MM.1S (cell line): ENCODE data around the gene DCXR.

ENCODE experiments used
- DNase-seq: peaks from one replicate; pipeline ENCODE4 v3.0.0-alpha.2; 2015
- H2AFZ ChIP-seq: fragments of 300-600 bp; sonication (generic); 2 replicates; pipeline ENCODE4 v1.6.0; 2016; ENCODE audit warnings: antibody characterized with exemption, low read length
- H3F3A ChIP-seq: fragments of 300-600 bp; sonication (generic); 2 replicates; pipeline ENCODE4 v1.6.1; 2016; ENCODE audit warnings: mild to moderate bottlenecking, antibody characterized with exemption, low read length, moderate library complexity, mixed read lengths; ENCODE audit not compliant: insufficient read depth
- H3K27ac ChIP-seq: fragments of 300-600 bp; sonication (generic); 2 replicates; pipeline ENCODE4 v1.5.1; 2016; ENCODE audit warnings: mild to moderate bottlenecking, low read length
- H3K27me3 ChIP-seq: fragments of 300-600 bp; sonication (generic); replicated peaks from 2 replicates; pipeline ENCODE4 v1.6.0; 2016; ENCODE audit warnings: low read length; ENCODE audit not compliant: insufficient read depth
- H3K36me3 ChIP-seq: fragments of 300-600 bp; sonication (generic); replicated peaks from 2 replicates; pipeline ENCODE4 v1.6.1; 2016; ENCODE audit warnings: mild to moderate bottlenecking, low read length, mixed read lengths; ENCODE audit not compliant: insufficient read depth
- H3K4me1 ChIP-seq: fragments of 300-600 bp; sonication (generic); 2 replicates; pipeline ENCODE4 v1.6.1; 2016; ENCODE audit warnings: low read length, mixed read lengths
- H3K4me2 ChIP-seq: fragments of 300-600 bp; sonication (generic); 2 replicates; pipeline ENCODE4 v1.6.0; 2016; ENCODE audit warnings: low read depth, low read length
- H3K4me3 ChIP-seq: fragments of 300-600 bp; sonication (generic); 2 replicates; pipeline ENCODE4 v1.5.1; 2016; ENCODE audit warnings: low read length, mixed read lengths
- H3K79me2 ChIP-seq: fragments of 300-600 bp; sonication (generic); 2 replicates; pipeline ENCODE4 v1.6.1; 2016; ENCODE audit warnings: mixed run types, low read length, mixed read lengths
- H3K9ac ChIP-seq: fragments of 300-600 bp; sonication (generic); 2 replicates; pipeline ENCODE4 v1.6.1; 2016; ENCODE audit warnings: low read length, mixed read lengths
- H3K9me2 ChIP-seq: fragments of 300-600 bp; sonication (generic); replicated peaks from 2 replicates; pipeline ENCODE4 v1.6.1; 2016; ENCODE audit warnings: mild to moderate bottlenecking, low read length, mixed read lengths; ENCODE audit not compliant: insufficient read depth
- H3K9me3 ChIP-seq: fragments of 300-600 bp; sonication (generic); replicated peaks from 2 replicates; pipeline ENCODE4 v1.6.1; 2016; ENCODE audit warnings: mild to moderate bottlenecking, low read length, mixed read lengths; ENCODE audit not compliant: insufficient read depth
- H4K20me1 ChIP-seq: fragments of 300-600 bp; sonication (generic); 2 replicates; pipeline ENCODE4 v1.6.1; 2016; ENCODE audit warnings: mild to moderate bottlenecking, low read length, moderate library complexity, mixed read lengths; ENCODE audit not compliant: insufficient read depth
- EZH2 ChIP-seq: fragments of 300-600 bp; sonication (generic); optimal IDR thresholded peaks from 2 replicates; pipeline ENCODE3; 2017; ENCODE audit warnings: low read depth, mild to moderate bottlenecking, antibody characterized with exemption, low read length, mixed read lengths
- EZH2phosphoT487 ChIP-seq: fragments of 300-600 bp; sonication (generic); IDR thresholded peaks from 2 replicates; pipeline ENCODE4 v1.6.1; 2018; ENCODE audit warnings: antibody characterized with exemption, low read length
- TF ChIP-seq, protein P1 (sequence below): fragments of 300-600 bp; sonication (generic); IDR thresholded peaks from 2 replicates; pipeline ENCODE4 v1.5.1; 2016; ENCODE audit warnings: antibody characterized with exemption, low read length, mixed read lengths

The DCXR gene

DNA sequence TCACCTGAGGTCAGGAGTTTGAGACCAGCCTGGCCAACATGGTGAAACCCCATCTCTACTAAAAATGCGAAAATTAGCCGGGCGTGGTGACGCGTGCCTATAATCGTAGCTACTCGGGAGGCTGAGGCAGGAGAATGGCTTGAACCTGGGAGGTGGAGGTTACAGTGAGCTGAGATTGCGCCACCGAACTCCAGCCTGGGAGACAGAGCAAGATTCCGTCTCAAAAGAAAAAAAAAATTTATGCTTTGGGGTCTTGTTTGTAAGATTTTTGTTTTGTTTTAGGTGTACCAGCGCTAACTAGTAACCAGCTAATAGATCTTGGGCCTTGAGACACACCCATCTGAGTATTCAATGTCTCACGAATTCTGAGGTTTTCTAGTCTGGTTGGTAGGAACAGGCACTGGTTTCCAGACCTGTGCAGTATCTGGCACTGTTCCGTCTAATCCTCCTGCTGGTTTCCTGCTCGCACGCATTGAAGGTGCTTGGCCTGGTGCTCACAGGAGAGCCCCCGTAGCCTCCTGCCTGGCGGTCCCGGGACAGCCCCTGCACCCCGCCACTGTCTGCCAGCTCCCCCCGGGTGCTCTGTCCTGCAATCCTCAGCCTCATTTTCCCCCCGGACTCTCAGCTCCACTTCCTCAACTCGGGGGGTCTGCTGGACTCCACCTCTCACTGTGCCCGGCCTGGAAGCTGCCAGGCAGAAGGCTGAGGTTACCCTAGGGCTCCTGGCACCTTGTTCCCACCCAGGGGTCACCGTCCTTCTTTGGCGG, 38.7 kb upstream of the DCXR start:
- Histone ChIP-seq H3K79me2 (no peaks in the 10 kb centered on the region), H4K20me1 (no peaks in the 10 kb centered on the region), H3F3A (peaks cover 3% of the 10 kb centered on the region; the same call in 1 of the 2 replicates), H3K9me2 (no peaks in the 10 kb centered on the region), H3K27me3 (no peaks in the 10 kb centered on the region), H3K36me3 (peaks cover 6% of the 10 kb centered on the region; the same call in 1 of the 2 replicates), H3K27ac (no peak overlapping the region), H2AFZ (no peak overlapping the region), H3K9me3 (no peaks in the 10 kb centered on the region), H3K4me1 (no peaks in the 10 kb centered on the region), H3K9ac (no peak overlapping the region), H3K4me3 (no peak overlapping the region), H3K4me2 (no peak overlapping the region)
- DNase-seq, result no peak
- TF ChIP-seq EZH2 (no peak), EZH2phosphoT487 (no peak)
- TF ChIP-seq, protein P1, sequence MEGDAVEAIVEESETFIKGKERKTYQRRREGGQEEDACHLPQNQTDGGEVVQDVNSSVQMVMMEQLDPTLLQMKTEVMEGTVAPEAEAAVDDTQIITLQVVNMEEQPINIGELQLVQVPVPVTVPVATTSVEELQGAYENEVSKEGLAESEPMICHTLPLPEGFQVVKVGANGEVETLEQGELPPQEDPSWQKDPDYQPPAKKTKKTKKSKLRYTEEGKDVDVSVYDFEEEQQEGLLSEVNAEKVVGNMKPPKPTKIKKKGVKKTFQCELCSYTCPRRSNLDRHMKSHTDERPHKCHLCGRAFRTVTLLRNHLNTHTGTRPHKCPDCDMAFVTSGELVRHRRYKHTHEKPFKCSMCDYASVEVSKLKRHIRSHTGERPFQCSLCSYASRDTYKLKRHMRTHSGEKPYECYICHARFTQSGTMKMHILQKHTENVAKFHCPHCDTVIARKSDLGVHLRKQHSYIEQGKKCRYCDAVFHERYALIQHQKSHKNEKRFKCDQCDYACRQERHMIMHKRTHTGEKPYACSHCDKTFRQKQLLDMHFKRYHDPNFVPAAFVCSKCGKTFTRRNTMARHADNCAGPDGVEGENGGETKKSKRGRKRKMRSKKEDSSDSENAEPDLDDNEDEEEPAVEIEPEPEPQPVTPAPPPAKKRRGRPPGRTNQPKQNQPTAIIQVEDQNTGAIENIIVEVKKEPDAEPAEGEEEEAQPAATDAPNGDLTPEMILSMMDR, result no peak

DNA sequence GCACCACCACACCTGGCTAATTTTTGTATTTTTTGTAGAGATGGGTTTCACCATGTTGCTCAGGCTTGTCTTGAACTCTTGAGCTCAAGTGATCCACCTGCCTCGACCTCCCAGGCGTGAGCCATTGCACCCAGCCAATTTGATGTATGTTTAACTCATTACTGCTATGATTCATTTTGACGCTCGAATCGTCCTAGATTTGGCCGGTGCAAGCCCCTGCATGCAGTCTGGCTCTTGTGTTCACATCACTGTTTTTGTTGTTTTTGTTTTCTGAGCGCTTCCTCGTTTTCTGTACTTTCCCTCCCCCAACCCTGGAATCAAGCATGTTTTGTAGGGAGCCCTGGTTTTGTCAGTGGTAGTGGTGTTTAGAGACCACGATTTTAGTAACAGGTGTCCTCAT, 35.9 kb upstream of the DCXR start:
- no peaks in the 10 kb centered on the region for H3K4me1 ChIP-seq
- H3K27ac ChIP-seq, result no peak overlapping the region
- no peaks in the 10 kb centered on the region for H3K36me3 ChIP-seq
- H3K27me3 ChIP-seq, result no peaks in the 10 kb centered on the region
- H2AFZ ChIP-seq, result no peak overlapping the region
- H3K9me3 ChIP-seq, result no peaks in the 10 kb centered on the region
- no peak overlapping the region for H3K4me3 ChIP-seq
- H3K9me2 ChIP-seq, result no peaks in the 10 kb centered on the region
- no peaks in the 10 kb centered on the region for H4K20me1 ChIP-seq
- H3K79me2 ChIP-seq, result no peaks in the 10 kb centered on the region
- no peak for DNase-seq
- no peak overlapping the region for H3K4me2 ChIP-seq
- TF ChIP-seq EZH2 (no peak), EZH2phosphoT487 (no peak)
- TF ChIP-seq, protein P1, result no peak
- no peak overlapping the region for H3K9ac ChIP-seq
- peaks cover 3% of the 10 kb centered on the region; the same call in 1 of the 2 replicates for H3F3A ChIP-seq

- Histone ChIP-seq H3K9me3 (no peaks in the 10 kb centered on the region), H3K36me3 (no peaks in the 10 kb centered on the region), H3K9ac (no peak overlapping the region), H3K27ac (no peak overlapping the region), H3K27me3 (no peaks in the 10 kb centered on the region), H3K9me2 (no peaks in the 10 kb centered on the region), H3K79me2 (no peaks in the 10 kb centered on the region), H3K4me3 (no peak overlapping the region), H3F3A (0 out of 2 replicates have a peak, but pooled peaks cover 3% of the 10 kb centered on the region), H3K4me1 (no peaks in the 10 kb centered on the region), H2AFZ (no peak overlapping the region), H4K20me1 (no peaks in the 10 kb centered on the region), H3K4me2 (no peak overlapping the region)
- TF ChIP-seq EZH2phosphoT487 (no peak), EZH2 (no peak)
- TF ChIP-seq, protein P1, result no peak
- DNase-seq, result no peak
Measured at GRCh38 chr17:82072827-82073226, 35.3 kb upstream of the DCXR start.
